BLaER1 treated with 17β-estradiol and CSF1 and Interleukin-3, amounts not matched to agents 10 nM and 100 nM (cell line): Measurements from ENCODE around the gene GPC3.
"Not testable (repeated sequence)": the region's sequence is repeated elsewhere in the genome, so short reads cannot be mapped to it uniquely, and the experiment has no call there.

ENCODE experiments used
- H3K27ac ChIP-seq, 11 experiments: shearing (Covaris generic); formaldehyde crosslinking; 2 replicates each; pipeline ENCODE4 v1.8.1; 2022
- H3K27me3 ChIP-seq, 11 experiments: shearing (Covaris generic); formaldehyde crosslinking; 2 replicates each; pipeline ENCODE4 v1.8.1; 2022
- H3K36me3 ChIP-seq, 11 experiments: shearing (Covaris generic); formaldehyde crosslinking; 2 replicates each; pipeline ENCODE4 v1.8.1; 2022
- H3K4me1 ChIP-seq, 10 experiments: shearing (Covaris generic); formaldehyde crosslinking; 2 replicates each; pipeline ENCODE4 v1.8.1; 2022
- H3K4me2 ChIP-seq, 11 experiments: shearing (Covaris generic); formaldehyde crosslinking; 2 replicates each; pipeline ENCODE4 v1.8.1; 2022
- H3K4me3 ChIP-seq, 10 experiments: shearing (Covaris generic); formaldehyde crosslinking; 2 replicates each; pipeline ENCODE4 v1.8.1; 2022
- H3K9ac ChIP-seq, 11 experiments: shearing (Covaris generic); formaldehyde crosslinking; 2 replicates each; pipeline ENCODE4 v1.8.1; 2022
- H3K9me3 ChIP-seq, 11 experiments: shearing (Covaris generic); formaldehyde crosslinking; replicated peaks in 1 of 11; 2 replicates each; pipeline ENCODE4 v1.8.1; 2022
- H4K20me1 ChIP-seq, 11 experiments: shearing (Covaris generic); formaldehyde crosslinking; 2 replicates each; pipeline ENCODE4 v1.8.1; 2022
- Cebpa-rat ChIP-seq, 11 experiments: shearing (Covaris generic); IDR thresholded peaks; 2 replicates each; pipeline ENCODE4 v1.8.1; 2022

The GPC3 gene

DNA sequence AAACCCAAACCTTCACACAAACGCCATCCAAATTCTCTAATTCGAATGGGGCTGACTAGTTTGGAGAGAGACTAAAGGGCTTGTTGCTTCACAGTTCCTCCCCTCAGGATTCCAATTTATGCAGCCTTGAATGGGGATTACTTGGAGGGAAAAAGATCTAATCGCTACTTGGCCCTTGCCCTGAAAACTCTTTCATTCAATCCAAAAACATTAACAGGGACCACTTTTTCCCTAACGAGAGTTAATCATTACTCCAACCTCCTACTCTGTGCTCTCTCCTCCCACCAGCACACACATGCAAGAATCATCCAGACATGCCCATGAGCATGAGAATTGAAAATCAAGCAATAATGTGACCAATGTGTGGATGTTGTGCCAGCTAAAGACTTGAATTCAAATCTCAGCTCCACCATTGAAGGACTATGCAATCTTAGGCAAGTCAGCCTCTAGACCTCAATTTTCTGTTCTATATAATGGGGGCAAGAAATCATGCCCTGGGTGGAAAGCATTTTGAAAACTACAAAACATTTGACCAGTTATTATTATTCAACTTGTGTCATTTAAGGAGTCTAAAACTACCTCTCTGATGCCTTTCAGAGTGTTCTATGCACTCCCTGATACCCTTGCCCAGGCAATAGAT, 34.3 kb upstream of the GPC3 start:
- Histone ChIP-seq H3K4me1 (peaks cover 0 to 14% (median 0%) of the 10 kb centered on the region in 10 experiments; a peak in 6 of 20 replicates), H3K27ac (no peak overlapping the region), H3K9me3 (no peaks in the 10 kb centered on the region), H3K4me2 (no peak overlapping the region), H3K27me3 (peaks cover 74 to 95% (median 88%) of the 10 kb centered on the region in 11 experiments), H3K36me3 (no peaks in the 10 kb centered on the region), H3K4me3 (no peak overlapping the region), H3K9ac (no peak overlapping the region), H4K20me1 (no peaks in the 10 kb centered on the region)
- no peak for TF ChIP-seq Cebpa-rat (IDR thresholded peaks at IDR 0.05)

GRCh38 chrX:134016309-134016708, 30.9 kb upstream of the GPC3 start:
- H3K9ac ChIP-seq, H3K9me3 ChIP-seq, H3K4me2 ChIP-seq, H3K27ac ChIP-seq, H4K20me1 ChIP-seq, H3K4me1 ChIP-seq, H3K36me3 ChIP-seq, H3K4me3 ChIP-seq: not testable (repeated sequence)
- peaks cover 59 to 95% (median 86%) of the 10 kb centered on the region in 11 experiments for H3K27me3 ChIP-seq

GRCh38 chrX:134015510-134015909, 30.1 kb upstream of the GPC3 start:
- not testable (repeated sequence) for H3K36me3 ChIP-seq, H3K4me1 ChIP-seq, H3K27ac ChIP-seq, H3K4me2 ChIP-seq, H4K20me1 ChIP-seq, H3K9ac ChIP-seq, H3K4me3 ChIP-seq, H3K9me3 ChIP-seq
- H3K27me3 ChIP-seq, result peaks cover 56 to 95% (median 86%) of the 10 kb centered on the region in 11 experiments

GRCh38 chrX:134013524-134013923, 28.1 kb upstream of the GPC3 start:
- H3K27me3 ChIP-seq, result peaks cover 58 to 94% (median 86%) of the 10 kb centered on the region in 11 experiments

DNA sequence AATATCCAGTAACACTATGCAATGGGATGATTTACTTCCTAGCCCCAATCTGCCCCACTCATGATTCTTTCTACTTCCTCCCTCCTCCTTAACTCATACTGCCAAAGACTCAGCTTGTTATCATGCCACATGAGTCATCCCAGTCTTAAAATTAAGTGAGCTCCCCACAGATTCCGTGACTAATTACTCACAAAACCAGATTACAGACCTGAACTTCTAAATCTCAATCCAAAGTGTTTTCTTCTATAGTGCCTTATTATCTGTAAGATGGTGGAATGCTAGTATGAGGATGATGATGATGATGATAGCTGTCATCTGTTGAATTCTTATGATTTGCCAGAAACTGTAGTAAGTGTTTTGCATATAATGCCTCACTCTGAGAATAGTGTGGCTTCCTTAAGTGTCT, 27.7 kb upstream of the GPC3 start:
- Histone ChIP-seq H3K9ac (no peak overlapping the region), H3K4me2 (no peak overlapping the region), H3K9me3 (0 out of 22 replicates have a peak, but pooled peaks cover 0 to 4% (median 0%) of the 10 kb centered on the region in 11 experiments), H3K36me3 (no peaks in the 10 kb centered on the region), H4K20me1 (0 out of 22 replicates have a peak, but pooled peaks cover 0 to 4% (median 0%) of the 10 kb centered on the region in 11 experiments), H3K27ac (no peak overlapping the region), H3K4me1 (peaks cover 0 to 10% (median 0%) of the 10 kb centered on the region in 10 experiments; a peak in 2 of 20 replicates), H3K4me3 (no peak overlapping the region), H3K27me3 (peaks cover 58 to 94% (median 86%) of the 10 kb centered on the region in 11 experiments)
- TF ChIP-seq Cebpa-rat (IDR thresholded peaks at IDR 0.05), result no peak

More at GRCh38 chrX:134013524-134013923, 28.1 kb upstream of the GPC3 start:
- no peak for TF ChIP-seq Cebpa-rat (IDR thresholded peaks at IDR 0.05)
- H3K9me3 ChIP-seq, result 0 out of 22 replicates have a peak, but pooled peaks cover 0 to 4% (median 0%) of the 10 kb centered on the region in 11 experiments
- H3K36me3 ChIP-seq, result no peaks in the 10 kb centered on the region
- peaks cover 0 to 10% (median 0%) of the 10 kb centered on the region in 10 experiments; a peak in 2 of 20 replicates for H3K4me1 ChIP-seq
- H4K20me1 ChIP-seq, result 0 out of 22 replicates have a peak, but pooled peaks cover 0 to 4% (median 0%) of the 10 kb centered on the region in 11 experiments
- H3K4me2 ChIP-seq, result no peak overlapping the region
- no peak overlapping the region for H3K9ac ChIP-seq
- no peak overlapping the region for H3K27ac ChIP-seq
- no peak overlapping the region for H3K4me3 ChIP-seq

DNA sequence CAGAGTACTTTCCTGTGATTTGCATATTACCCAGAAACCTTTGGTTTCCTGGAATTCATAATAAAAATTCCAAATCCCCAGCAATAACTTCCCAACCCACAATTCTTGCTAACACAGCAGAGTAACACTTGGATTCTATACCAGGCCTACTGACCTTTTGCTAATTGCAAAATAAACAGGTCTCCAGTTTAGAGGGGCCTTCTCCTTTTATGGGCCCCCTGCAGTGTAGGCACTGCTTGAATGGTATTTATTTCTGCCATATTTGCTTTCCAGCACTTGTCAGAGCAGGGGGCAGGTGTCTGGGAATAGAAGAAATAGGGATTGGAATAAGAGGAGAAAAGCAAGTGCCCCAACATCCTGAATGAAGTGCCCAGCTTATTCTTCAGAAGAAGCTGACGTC, 25.3 kb upstream of the GPC3 start:
- Histone ChIP-seq H3K36me3 (no peaks in the 10 kb centered on the region), H3K27me3 (peaks cover 61 to 96% (median 89%) of the 10 kb centered on the region in 11 experiments; a peak in 21 of 22 replicates), H3K27ac (no peak overlapping the region), H3K4me1 (peaks cover 0 to 10% (median 0%) of the 10 kb centered on the region in 10 experiments; a peak in 2 of 20 replicates), H3K9me3 (0 out of 22 replicates have a peak, but pooled peaks cover 0 to 4% (median 0%) of the 10 kb centered on the region in 11 experiments), H3K9ac (no peak overlapping the region), H3K4me2 (no peak overlapping the region), H3K4me3 (no peak overlapping the region), H4K20me1 (0 out of 22 replicates have a peak, but pooled peaks cover 0 to 4% (median 0%) of the 10 kb centered on the region in 11 experiments)
- no peak for TF ChIP-seq Cebpa-rat (IDR thresholded peaks at IDR 0.05)

- Histone ChIP-seq H3K9ac (no peak overlapping the region), H3K4me3 (no peak overlapping the region), H3K27ac (no peak overlapping the region), H4K20me1 (0 out of 22 replicates have a peak, but pooled peaks cover 0 to 4% (median 0%) of the 10 kb centered on the region in 11 experiments), H3K36me3 (no peaks in the 10 kb centered on the region), H3K4me1 (peaks cover 0 to 7% (median 0%) of the 10 kb centered on the region in 10 experiments; a peak in 1 of 20 replicates), H3K9me3 (0 out of 22 replicates have a peak, but pooled peaks cover 0 to 3% (median 0%) of the 10 kb centered on the region in 11 experiments), H3K27me3 (peaks cover 71 to 100% (median 96%) of the 10 kb centered on the region in 11 experiments), H3K4me2 (no peak overlapping the region)
- no peak for TF ChIP-seq Cebpa-rat (IDR thresholded peaks at IDR 0.05)
These were observed 22.3 kb upstream of the GPC3 start for GRCh38 chrX:134007716-134008115.

- Histone ChIP-seq H3K27me3 (peaks cover 72 to 100% (median 96%) of the 10 kb centered on the region in 11 experiments), H3K4me1 (peaks cover 0 to 13% (median 0%) of the 10 kb centered on the region in 10 experiments; a peak in 2 of 20 replicates), H3K9me3 (no peaks in the 10 kb centered on the region), H3K4me2 (no peak overlapping the region), H3K27ac (no peak overlapping the region), H3K4me3 (no peak overlapping the region), H3K9ac (no peak overlapping the region), H4K20me1 (0 out of 22 replicates have a peak, but pooled peaks cover 0 to 4% (median 0%) of the 10 kb centered on the region in 11 experiments), H3K36me3 (no peaks in the 10 kb centered on the region)
- TF ChIP-seq Cebpa-rat (IDR thresholded peaks at IDR 0.05), result no peak
These were observed 21.2 kb upstream of the GPC3 start for GRCh38 chrX:134006484-134007161.

- TF ChIP-seq Cebpa-rat (IDR thresholded peaks at IDR 0.05), result no peak
- H3K4me2 ChIP-seq, result no peak overlapping the region
- no peak overlapping the region for H3K4me3 ChIP-seq
- H4K20me1 ChIP-seq, result no peaks in the 10 kb centered on the region
- no peak overlapping the region for H3K27ac ChIP-seq
- H3K9ac ChIP-seq, result no peak overlapping the region
- H3K9me3 ChIP-seq, result no peaks in the 10 kb centered on the region
- H3K36me3 ChIP-seq, result no peaks in the 10 kb centered on the region
- H3K4me1 ChIP-seq, result peaks cover under 1 to 22% (median 10%) of the 10 kb centered on the region in 10 experiments; a peak in 11 of 20 replicates
- peaks cover 82 to 100% (median 96%) of the 10 kb centered on the region in 11 experiments for H3K27me3 ChIP-seq
These were observed 18.7 kb upstream of the GPC3 start for GRCh38 chrX:134004084-134004483.
